Heart left ventricle (tissue), 16 donors: ENCODE results near the gene CDK19. TPM values are rescaled to one million over a fixed set of nuclear protein-coding genes. Genes with fewer than 3 reads are reported as not detected.

Source experiments
- ATAC-seq, 4 donors: fragments of 200-7000 bp; cut with Tn5 transposase; one replicate each; pipeline ENCODE4 v1.9.1; 2020 to 2022; ENCODE audit warnings: moderate library complexity in 4 of 4, mild to moderate bottlenecking in 3 of 4, moderate number of reproducible peaks in 1 of 4
- DNase-seq, 5 donors: peaks; one replicate each; pipeline ENCODE4 v3.0.0-alpha.2; 2020
- H3K27ac ChIP-seq, 12 donors: fragments of 200-600 bp; sonication (generic) in 4 of 12; one replicate each; pipeline versions ENCODE4 v1.5.0 to v1.8.0; 2016 to 2022; ENCODE audit warnings: mild to moderate bottlenecking in 2 of 12
- H3K27me3 ChIP-seq, 9 donors: fragments of 200-600 bp; sonication (generic) in 2 of 9; one replicate each; pipeline versions ENCODE4 v1.5.1 to v1.8.0; 2016 to 2022; ENCODE audit warnings: mild to moderate bottlenecking in 3 of 9
- H3K36me3 ChIP-seq, 9 donors: fragments of 200-600 bp; sonication (generic) in 2 of 9; one replicate each; pipeline versions ENCODE4 v1.5.0 to v1.8.0; 2018 to 2022; ENCODE audit warnings: mild to moderate bottlenecking in 2 of 9
- H3K4me1 ChIP-seq, 12 donors: fragments of 200-600 bp; sonication (generic) in 4 of 12; one replicate each; pipeline versions ENCODE4 v1.5.0 to v1.8.0; 2016 to 2022; ENCODE audit warnings: mild to moderate bottlenecking in 3 of 12
- H3K4me3 ChIP-seq, 12 donors: fragments of 200-600 bp; sonication (generic) in 4 of 12; one replicate each; pipeline versions ENCODE4 v1.5.0 to v1.8.0; 2017 to 2022; ENCODE audit warnings: mild to moderate bottlenecking in 9 of 12, moderate library complexity in 4 of 12
- H3K9me3 ChIP-seq, 12 donors: fragments of 200-600 bp; sonication (generic) in 4 of 12; one replicate each; pipeline versions ENCODE4 v1.5.0 to v1.8.0; 2016 to 2022; ENCODE audit warnings: mild to moderate bottlenecking in 1 of 12
- POLR2A ChIP-seq, 2 donors: fragments of 450-650 bp; IDR thresholded peaks; one replicate each; pipeline ENCODE4 v1.6.1; 2017; ENCODE audit warnings: antibody characterized with exemption in 2 of 2, mild to moderate bottlenecking in 2 of 2, moderate library complexity in 2 of 2
- WGBS, 4 donors: extraction: QIAGEN DNeasy Blood & Tissue Kit in 2 of 4; methylation state at CpG; one replicate each; pipeline versions ENCODE4 v1.1.5 to v1.1.7; 2013 to 2018; 5-methylcytosine and 5-hydroxymethylcytosine counted together
- intact Hi-C, 10 donors: fragments of 100-400 bp; cut with DNase I; formaldehyde crosslinking; loops; one replicate each; pipeline versions ENCODE4 v1.11.1 to v1.14.2; 2022
- polyA plus RNA-seq, 2 donors: library from polyadenylated mRNA; stranded (reverse); fragments of 200-250 nt; gene quantifications; one replicate each; pipeline ENCODE4 v1.2.3, GENCODE V29; 2013
- total RNA-seq, 9 donors: library from RNA; depleted of rRNA in 2 of 9; stranded (reverse); fragments of >200 nt in 2 of 9; fragmentation: NEBNext Ultra II Directional in 3 of 9; extraction: Animal tissue kit (Norgen Biotek cat#: 25700) in 3 of 9; gene quantifications; one replicate each; pipeline versions ENCODE4 v1.1.0 to v1.2.4, GENCODE V29; 2016 to 2023
- TF ChIP-seq, protein P1 (sequence below), 12 donors: fragments of 200-600 bp; sonication (generic) in 4 of 12; IDR thresholded peaks; one replicate each; pipeline versions ENCODE4 v1.5.0 to v1.8.0; 2018 to 2022; ENCODE audit warnings: antibody characterized with exemption in 12 of 12, mild to moderate bottlenecking in 5 of 12
- donor health status: ischemic (EF 13 %, LVEDD 7.1; RV severe dilation, severe dysfunction).
- donor health status: healthy with polysubstance abuse.
- donor health status: DM: no; HTN: yes; CAD: no.
- donor health status: DM: no; HTN: no; CAD: no.
- donor health status: ischemic (EF 25% LVEDD 6.9; RV normal size, moderate dysfunction).
- donor health status: ischemic (EF 25% LVEDD 5.7; RV mildly dilated, moderate dysfunction).
- donor health status: healthy.
- donor health status: DM: yes; HTN: yes; CAD: no.
- donor health status: ischemic (EF 35%, LVEDD 5.7; RV mildly dilated, moderate dysfunction).
- donor health status: nonischemic (EF 11% LVEDD 7.7; RV severe dilation, severe dysfunction).
- donor health status: DM: yes; HTN: yes; CAD: no.
- donor health status: PGD.
- donor health status: ischemic (EF 29% LVEDD 5.4; RV normal size, mild dysfunction).
- donor health status: nonischemic (EF 23%, LVEDD 6.1; RV moderate dilation, normal function).

CDK19 gene
- total and polyA plus RNA-seq, 11 donors: 3.8 to 16.3 (median 8.3) TPM

DNA sequence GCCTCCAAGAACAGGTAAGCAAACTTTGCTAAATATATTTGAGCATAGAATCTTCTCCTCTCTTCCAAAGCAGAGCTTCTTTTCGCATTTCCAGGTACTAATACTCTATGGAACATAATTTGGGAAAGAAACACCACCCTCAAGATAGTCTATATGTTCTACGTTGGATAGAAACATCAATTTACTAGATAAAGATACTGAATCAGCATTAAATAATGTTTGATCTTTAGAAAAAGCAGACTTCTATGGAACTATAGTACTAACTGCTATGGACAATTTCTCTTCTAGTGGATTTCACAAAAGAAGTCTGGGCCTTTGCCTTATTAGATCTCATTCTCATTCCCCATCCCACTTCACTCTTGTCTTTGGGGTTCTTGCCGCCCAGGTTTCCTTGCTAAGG lies 103.0 kb downstream of the CDK19 start:
- no peak overlapping the region for H3K27ac ChIP-seq
- intact Hi-C loops: no loop called here
- TF ChIP-seq, protein P1, sequence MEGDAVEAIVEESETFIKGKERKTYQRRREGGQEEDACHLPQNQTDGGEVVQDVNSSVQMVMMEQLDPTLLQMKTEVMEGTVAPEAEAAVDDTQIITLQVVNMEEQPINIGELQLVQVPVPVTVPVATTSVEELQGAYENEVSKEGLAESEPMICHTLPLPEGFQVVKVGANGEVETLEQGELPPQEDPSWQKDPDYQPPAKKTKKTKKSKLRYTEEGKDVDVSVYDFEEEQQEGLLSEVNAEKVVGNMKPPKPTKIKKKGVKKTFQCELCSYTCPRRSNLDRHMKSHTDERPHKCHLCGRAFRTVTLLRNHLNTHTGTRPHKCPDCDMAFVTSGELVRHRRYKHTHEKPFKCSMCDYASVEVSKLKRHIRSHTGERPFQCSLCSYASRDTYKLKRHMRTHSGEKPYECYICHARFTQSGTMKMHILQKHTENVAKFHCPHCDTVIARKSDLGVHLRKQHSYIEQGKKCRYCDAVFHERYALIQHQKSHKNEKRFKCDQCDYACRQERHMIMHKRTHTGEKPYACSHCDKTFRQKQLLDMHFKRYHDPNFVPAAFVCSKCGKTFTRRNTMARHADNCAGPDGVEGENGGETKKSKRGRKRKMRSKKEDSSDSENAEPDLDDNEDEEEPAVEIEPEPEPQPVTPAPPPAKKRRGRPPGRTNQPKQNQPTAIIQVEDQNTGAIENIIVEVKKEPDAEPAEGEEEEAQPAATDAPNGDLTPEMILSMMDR (IDR thresholded peaks at IDR 0.05): no peak
- TF ChIP-seq POLR2A (IDR thresholded peaks at IDR 0.05): no peak
- no peaks in the 10 kb centered on the region for H3K36me3 ChIP-seq
- no peak overlapping the region for H3K4me3 ChIP-seq
- ATAC-seq (no peak), DNase-seq (no peak)
- 97 to 99% (median 98%) methylated on average over 3 of the region's 3 CpGs for WGBS, 4 donors
- H3K27me3 ChIP-seq: no peaks in the 10 kb centered on the region
- no peaks in the 10 kb centered on the region for H3K4me1 ChIP-seq
- H3K9me3 ChIP-seq: no peaks in the 10 kb centered on the region

DNA sequence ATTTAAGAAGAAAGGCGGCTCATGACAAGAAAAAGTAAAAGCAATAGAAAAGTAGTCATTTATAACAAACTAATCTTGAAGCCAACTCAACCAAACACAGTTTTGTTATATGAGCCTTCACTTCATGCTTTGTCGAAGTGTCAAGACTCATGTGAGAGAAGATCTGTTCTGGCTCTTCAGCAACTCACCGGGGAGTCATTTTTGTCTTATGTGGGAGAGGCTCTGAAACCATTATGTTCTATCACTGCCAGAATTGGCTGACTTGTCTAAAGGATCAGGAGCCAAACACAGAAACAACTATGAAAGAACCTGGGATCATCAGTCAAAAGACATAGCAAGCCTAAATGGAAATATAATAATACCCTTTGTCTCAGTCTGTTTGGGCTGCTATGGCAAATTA lies 105.2 kb downstream of the CDK19 start:
- 81 to 91% (median 82%) methylated on average over 3 of the region's 3 CpGs for WGBS, 4 donors
- intact Hi-C loops: no loop called here

DNA sequence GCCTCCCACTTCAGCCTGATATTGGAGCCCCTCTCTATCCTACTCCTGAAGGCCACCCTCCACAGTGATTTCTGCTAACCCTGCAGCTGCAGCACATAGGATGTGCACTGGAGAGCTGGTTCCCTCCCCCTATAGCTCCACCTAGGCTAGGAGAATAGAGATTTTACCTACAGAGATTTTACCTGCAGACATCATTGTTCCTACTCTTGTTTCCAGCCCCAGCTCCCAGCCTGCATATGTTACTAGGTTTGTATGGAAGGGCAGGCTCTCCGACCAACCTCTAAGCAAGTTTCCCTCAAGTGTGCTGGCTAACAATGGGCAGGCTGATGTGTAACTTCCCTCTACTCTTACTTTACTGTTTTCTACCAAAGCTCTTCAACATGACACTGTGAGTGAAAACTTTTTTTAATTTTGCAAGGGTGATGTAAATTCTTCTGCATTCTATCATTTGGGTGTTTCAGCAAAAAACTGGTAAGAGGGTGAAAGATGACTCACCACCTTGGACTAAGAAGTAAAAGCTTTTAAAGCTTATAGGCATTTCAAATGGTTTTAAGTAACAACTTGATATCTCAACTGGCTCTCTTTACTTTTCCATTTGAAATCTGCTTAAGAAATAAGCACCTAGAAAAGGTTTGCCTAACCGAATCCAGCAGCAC lies 106.8 kb downstream of the CDK19 start:
- no peak overlapping the region for H3K27ac ChIP-seq
- DNase-seq: no peak
- H3K36me3 ChIP-seq: no peaks in the 10 kb centered on the region
- H3K4me1 ChIP-seq: peaks cover 0 to 10% (median 0%) of the 10 kb centered on the region in 12 donors
- no peak for ATAC-seq
- WGBS, 4 donors: 92 to 97% (median 94%) methylated on average over 2 of the region's 2 CpGs
- TF ChIP-seq, protein P1 (IDR thresholded peaks at IDR 0.05): no peak
- no peak for TF ChIP-seq POLR2A (IDR thresholded peaks at IDR 0.05)
- no peaks in the 10 kb centered on the region for H3K9me3 ChIP-seq
- intact Hi-C loops: no loop called here
- H3K27me3 ChIP-seq: no peaks in the 10 kb centered on the region
- H3K4me3 ChIP-seq: no peak overlapping the region

More for the DNA sequence above, 105.2 kb downstream of the CDK19 start:
- no peak for TF ChIP-seq POLR2A (IDR thresholded peaks at IDR 0.05)
- TF ChIP-seq, protein P1 (IDR thresholded peaks at IDR 0.05): no peak
- DNase-seq (no peak), ATAC-seq (no peak)
- Histone ChIP-seq H3K36me3 (no peaks in the 10 kb centered on the region), H3K27ac (no peak overlapping the region), H3K9me3 (no peaks in the 10 kb centered on the region), H3K4me3 (no peak overlapping the region), H3K27me3 (no peaks in the 10 kb centered on the region), H3K4me1 (no peaks in the 10 kb centered on the region)

DNA sequence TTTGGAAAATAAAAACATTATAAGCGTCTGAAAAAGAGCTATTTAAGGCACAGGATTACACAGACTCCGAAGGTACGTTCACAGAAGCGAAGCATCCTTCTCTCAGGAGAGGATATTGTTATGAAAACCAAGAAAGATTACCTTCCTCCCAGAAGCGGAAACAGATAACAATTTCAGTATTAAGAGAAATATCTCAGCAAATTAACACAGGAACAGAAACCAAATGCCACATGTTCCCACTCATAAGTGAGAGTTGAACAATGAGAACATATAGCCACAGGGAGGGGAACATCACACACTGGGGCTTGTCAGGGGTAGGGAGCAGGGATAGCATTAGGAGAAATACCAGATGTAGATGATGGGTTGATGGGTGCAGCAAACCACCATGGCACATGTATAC lies 109.7 kb downstream of the CDK19 start:
- Histone ChIP-seq H3K27me3 (no peaks in the 10 kb centered on the region), H3K4me3 (no peak overlapping the region), H3K9me3 (no peaks in the 10 kb centered on the region), H3K27ac (no peak overlapping the region), H3K4me1 (peaks cover 0 to 10% (median 0%) of the 10 kb centered on the region in 12 donors), H3K36me3 (no peaks in the 10 kb centered on the region)
- TF ChIP-seq, protein P1 (IDR thresholded peaks at IDR 0.05): no peak
- no peak for TF ChIP-seq POLR2A (IDR thresholded peaks at IDR 0.05)
- DNase-seq: no peak
- ATAC-seq: no peak
- WGBS, 4 donors: 88 to 95% (median 91%) methylated on average over 5 of the region's 5 CpGs
- intact Hi-C loops: no loop called here
